Panc1 (cell line): ENCODE results near the gene TM9SF4. TPM values are rescaled to one million over a fixed set of nuclear protein-coding genes. Genes with fewer than 3 reads are reported as not detected.

Source experiments
- ATAC-seq: fragments of 200-7000 bp; cut with Tn5 transposase; 2 replicates; pipeline ENCODE4 v1.9.1; 2020; ENCODE audit warnings: mild to moderate bottlenecking, moderate library complexity
- BruUV-seq: library from RNA; stranded (reverse); fragments of 400-500 nt; replicated peaks from 2 replicates; lab custom pipeline; 2021; lab: Mats Ljungman, UMichigan
- CTCF ChIA-PET: fragments of 300-600 bp; sonication (Branson Sonifier 250); formaldehyde crosslinking; loops from one replicate; lab custom pipeline; 2022; ENCODE audit warnings: antibody characterized with exemption; lab: Charles Lee
- POLR2A ChIA-PET: fragments of 300-600 bp; sonication (Branson Sonifier 250); formaldehyde crosslinking; loops from one replicate; lab custom pipeline; 2022; ENCODE audit warnings: antibody characterized with exemption; lab: Charles Lee
- DNase-seq: peaks from one replicate; pipeline ENCODE4 v3.0.0-alpha.2; 2010; ENCODE audit warnings: low read depth, low spot score
- H3K27ac ChIP-seq: 2 replicates; pipeline ENCODE4 v1.5.1; 2011; ENCODE audit warnings: mild to moderate bottlenecking, low read length, inconsistent platforms
- H3K27me3 ChIP-seq: fragments of 200-500 bp; sonication (Bioruptor generic); 2 replicates; pipeline ENCODE4 v1.6.0; 2014; ENCODE audit warnings: low read length, inconsistent platforms; ENCODE audit not compliant: control insufficient read depth, insufficient read depth
- H3K36me3 ChIP-seq: fragments of 200-500 bp; sonication (Bioruptor generic); 2 replicates; pipeline ENCODE4 v1.5.1; 2014; ENCODE audit warnings: inconsistent platforms, mild to moderate bottlenecking, low read length, moderate library complexity; ENCODE audit not compliant: control insufficient read depth, insufficient read depth
- H3K4me1 ChIP-seq: 2 replicates; pipeline ENCODE4 v1.5.1; 2011; ENCODE audit warnings: inconsistent platforms, mild to moderate bottlenecking, low read length, moderate library complexity; ENCODE audit not compliant: control insufficient read depth, insufficient read depth
- H3K4me3 ChIP-seq, 2 experiments: 2 replicates each; pipeline ENCODE4 v1.5.1; 2011 to 2012; ENCODE audit warnings: low read depth in 2 of 2, low read length in 2 of 2, mild to moderate bottlenecking in 2 of 2, inconsistent platforms in 1 of 2, moderate library complexity in 1 of 2
- H3K9me3 ChIP-seq: fragments of 200-500 bp; sonication (Bioruptor generic); 2 replicates; pipeline ENCODE4 v1.5.1; 2014; ENCODE audit warnings: low read depth, mild to moderate bottlenecking, inconsistent platforms, low read length, moderate library complexity; ENCODE audit not compliant: control insufficient read depth, insufficient read depth
- POLR2AphosphoS5 ChIP-seq: IDR thresholded peaks from 2 replicates; pipeline ENCODE4 v1.6.1; 2012; ENCODE audit warnings: mild to moderate bottlenecking, low read depth, low read length, moderate library complexity
- SIN3A ChIP-seq: IDR thresholded peaks from 2 replicates; pipeline ENCODE4 v1.6.1; 2012; ENCODE audit warnings: low read depth, mild to moderate bottlenecking, low read length, moderate library complexity, borderline replicate concordance; ENCODE audit not compliant: insufficient read depth
- TCF7L2 ChIP-seq: IDR thresholded peaks from 2 replicates; pipeline ENCODE4 v1.6.1; 2011; ENCODE audit warnings: mild to moderate bottlenecking, low read depth, low read length, inconsistent platforms
- in situ Hi-C: cut with HindIII; loops from 2 replicates; pipeline ENCODE4 v1.10.0; 2016; ENCODE audit warnings: low sequenced_read_pairs, low pct_unique_long_range_greater_than_20kb
- intact Hi-C: fragments of 100-400 bp; cut with micrococcal nuclease; formaldehyde crosslinking; loops from one replicate; pipeline ENCODE4 v1.10.0; 2022; ENCODE audit not compliant: unreplicated experiment
- total RNA-seq: library from RNA; stranded (reverse); gene quantifications from one replicate; pipeline ENCODE4 v1.2.1, GENCODE V29; 2021; ENCODE audit not compliant: unreplicated experiment
- TF ChIP-seq, protein P1 (sequence below), 2 experiments: IDR thresholded peaks; 2 replicates each; pipeline ENCODE4 v1.6.1; 2011 to 2012; ENCODE audit warnings: low read depth in 2 of 2, control low read depth in 1 of 2, low read length in 1 of 2, mild to moderate bottlenecking in 1 of 2, moderate library complexity in 1 of 2; ENCODE audit not compliant: insufficient read depth in 1 of 2
- TF ChIP-seq, protein P2 (sequence below): fragments of 450-650 bp; IDR thresholded peaks from 2 replicates; pipeline ENCODE4 v1.5.1; 2017; ENCODE audit warnings: mild to moderate bottlenecking

Gene TM9SF4
- total RNA-seq, 1 experiment from 2014 or later: 180 TPM

DNA sequence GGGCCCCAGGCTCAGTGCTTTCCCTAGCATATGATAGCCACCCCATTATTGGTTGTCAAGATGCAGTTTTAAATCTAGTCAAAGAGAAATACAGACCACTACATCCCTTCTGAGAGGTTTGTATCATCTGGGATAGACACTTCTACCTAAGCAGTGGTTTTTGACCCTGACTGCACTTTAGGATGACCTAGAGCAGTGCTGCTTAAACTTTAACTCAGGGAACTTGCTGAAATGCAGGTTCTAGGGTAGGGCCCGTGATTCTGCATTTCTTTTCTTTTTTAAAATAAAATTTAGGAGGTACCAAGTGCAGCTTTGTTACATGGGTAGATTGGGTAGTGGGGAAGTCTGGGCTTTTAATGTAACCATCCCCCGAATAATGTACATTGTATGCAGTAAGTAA lies 18.7 kb downstream of the TM9SF4 start:
- in situ Hi-C loops (no loop called here), intact Hi-C loops (no loop called here)
- ChIA-PET POLR2A (interaction anchor here (0.6 kb wide), 1 partner anchor 294 kb away, joined by 3 read pairs; no protein-coding TSS in a partner anchor), CTCF (interaction anchor here (0.6 kb wide), 1 partner anchor 16 kb away, joined by 3 read pairs; no protein-coding TSS in a partner anchor)
- TF ChIP-seq POLR2AphosphoS5 (no peak), TCF7L2 (no peak)
- TF ChIP-seq, protein P1, sequence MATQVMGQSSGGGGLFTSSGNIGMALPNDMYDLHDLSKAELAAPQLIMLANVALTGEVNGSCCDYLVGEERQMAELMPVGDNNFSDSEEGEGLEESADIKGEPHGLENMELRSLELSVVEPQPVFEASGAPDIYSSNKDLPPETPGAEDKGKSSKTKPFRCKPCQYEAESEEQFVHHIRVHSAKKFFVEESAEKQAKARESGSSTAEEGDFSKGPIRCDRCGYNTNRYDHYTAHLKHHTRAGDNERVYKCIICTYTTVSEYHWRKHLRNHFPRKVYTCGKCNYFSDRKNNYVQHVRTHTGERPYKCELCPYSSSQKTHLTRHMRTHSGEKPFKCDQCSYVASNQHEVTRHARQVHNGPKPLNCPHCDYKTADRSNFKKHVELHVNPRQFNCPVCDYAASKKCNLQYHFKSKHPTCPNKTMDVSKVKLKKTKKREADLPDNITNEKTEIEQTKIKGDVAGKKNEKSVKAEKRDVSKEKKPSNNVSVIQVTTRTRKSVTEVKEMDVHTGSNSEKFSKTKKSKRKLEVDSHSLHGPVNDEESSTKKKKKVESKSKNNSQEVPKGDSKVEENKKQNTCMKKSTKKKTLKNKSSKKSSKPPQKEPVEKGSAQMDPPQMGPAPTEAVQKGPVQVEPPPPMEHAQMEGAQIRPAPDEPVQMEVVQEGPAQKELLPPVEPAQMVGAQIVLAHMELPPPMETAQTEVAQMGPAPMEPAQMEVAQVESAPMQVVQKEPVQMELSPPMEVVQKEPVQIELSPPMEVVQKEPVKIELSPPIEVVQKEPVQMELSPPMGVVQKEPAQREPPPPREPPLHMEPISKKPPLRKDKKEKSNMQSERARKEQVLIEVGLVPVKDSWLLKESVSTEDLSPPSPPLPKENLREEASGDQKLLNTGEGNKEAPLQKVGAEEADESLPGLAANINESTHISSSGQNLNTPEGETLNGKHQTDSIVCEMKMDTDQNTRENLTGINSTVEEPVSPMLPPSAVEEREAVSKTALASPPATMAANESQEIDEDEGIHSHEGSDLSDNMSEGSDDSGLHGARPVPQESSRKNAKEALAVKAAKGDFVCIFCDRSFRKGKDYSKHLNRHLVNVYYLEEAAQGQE (IDR thresholded peaks at IDR 0.05; ENCODE audit: insufficient read depth in 1 of 2, low read depth in 2 of 2, low read length in 1 of 2): no peak
- Histone ChIP-seq H3K4me1 (no peaks in the 10 kb centered on the region), H3K36me3 (no peaks in the 10 kb centered on the region), H3K27me3 (no peaks in the 10 kb centered on the region), H3K9me3 (no peaks in the 10 kb centered on the region), H3K4me3 (no peak overlapping the region), H3K27ac (no peak overlapping the region)
- BruUV-seq: TSS peak; percentile 2
- no peak for ATAC-seq
- no peak for DNase-seq

DNA sequence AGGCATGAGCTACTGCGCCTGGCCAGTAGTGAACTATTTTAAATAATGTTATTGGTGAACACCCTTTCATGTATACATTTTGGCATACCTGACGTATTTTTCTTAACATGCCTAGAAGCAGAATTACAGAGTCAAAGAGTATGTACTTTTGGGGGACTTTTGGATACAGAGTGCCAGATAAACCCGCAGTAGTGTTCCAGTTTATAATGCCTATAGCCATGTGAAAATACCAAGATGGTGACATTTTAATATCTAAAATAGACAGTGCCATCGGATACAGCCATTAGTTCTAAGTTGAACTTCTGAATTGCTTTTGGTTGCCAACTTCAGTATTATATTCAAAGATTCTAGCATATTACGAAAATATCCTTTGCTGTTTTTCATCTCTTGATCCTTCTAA lies 20.3 kb downstream of the TM9SF4 start:
- TF ChIP-seq, protein P1 (IDR thresholded peaks at IDR 0.05; ENCODE audit: insufficient read depth in 1 of 2, low read depth in 2 of 2, low read length in 1 of 2): no peak
- TF ChIP-seq SIN3A (no peak), POLR2AphosphoS5 (no peak), TCF7L2 (no peak)
- TF ChIP-seq, protein P2, sequence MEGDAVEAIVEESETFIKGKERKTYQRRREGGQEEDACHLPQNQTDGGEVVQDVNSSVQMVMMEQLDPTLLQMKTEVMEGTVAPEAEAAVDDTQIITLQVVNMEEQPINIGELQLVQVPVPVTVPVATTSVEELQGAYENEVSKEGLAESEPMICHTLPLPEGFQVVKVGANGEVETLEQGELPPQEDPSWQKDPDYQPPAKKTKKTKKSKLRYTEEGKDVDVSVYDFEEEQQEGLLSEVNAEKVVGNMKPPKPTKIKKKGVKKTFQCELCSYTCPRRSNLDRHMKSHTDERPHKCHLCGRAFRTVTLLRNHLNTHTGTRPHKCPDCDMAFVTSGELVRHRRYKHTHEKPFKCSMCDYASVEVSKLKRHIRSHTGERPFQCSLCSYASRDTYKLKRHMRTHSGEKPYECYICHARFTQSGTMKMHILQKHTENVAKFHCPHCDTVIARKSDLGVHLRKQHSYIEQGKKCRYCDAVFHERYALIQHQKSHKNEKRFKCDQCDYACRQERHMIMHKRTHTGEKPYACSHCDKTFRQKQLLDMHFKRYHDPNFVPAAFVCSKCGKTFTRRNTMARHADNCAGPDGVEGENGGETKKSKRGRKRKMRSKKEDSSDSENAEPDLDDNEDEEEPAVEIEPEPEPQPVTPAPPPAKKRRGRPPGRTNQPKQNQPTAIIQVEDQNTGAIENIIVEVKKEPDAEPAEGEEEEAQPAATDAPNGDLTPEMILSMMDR: no peak
- no peak for ATAC-seq
- in situ Hi-C loops: no loop called here
- no TSS peak for BruUV-seq
- no peaks in the 10 kb centered on the region for H3K4me1 ChIP-seq
- no peak overlapping the region for H3K4me3 ChIP-seq
- H3K36me3 ChIP-seq: no peaks in the 10 kb centered on the region
- CTCF ChIA-PET: no interaction called here
- no peaks in the 10 kb centered on the region for H3K27me3 ChIP-seq
- DNase-seq: no peak
- intact Hi-C loops: no loop called here
- POLR2A ChIA-PET: interaction anchor here (0.6 kb wide), 1 partner anchor 51 kb away, joined by 5 read pairs; no protein-coding TSS in a partner anchor
- H3K9me3 ChIP-seq: no peaks in the 10 kb centered on the region
- no peak overlapping the region for H3K27ac ChIP-seq
